Measurements from ENCODE around the gene CDAN1.
A peak's percentile ranks its signal among the peaks of the same experiment; 100 is the strongest.
"Not testable (repeated sequence)": the region's sequence is repeated elsewhere in the genome, so short reads cannot be mapped to it uniquely, and the experiment has no call there.

Gene CDAN1

DNA sequence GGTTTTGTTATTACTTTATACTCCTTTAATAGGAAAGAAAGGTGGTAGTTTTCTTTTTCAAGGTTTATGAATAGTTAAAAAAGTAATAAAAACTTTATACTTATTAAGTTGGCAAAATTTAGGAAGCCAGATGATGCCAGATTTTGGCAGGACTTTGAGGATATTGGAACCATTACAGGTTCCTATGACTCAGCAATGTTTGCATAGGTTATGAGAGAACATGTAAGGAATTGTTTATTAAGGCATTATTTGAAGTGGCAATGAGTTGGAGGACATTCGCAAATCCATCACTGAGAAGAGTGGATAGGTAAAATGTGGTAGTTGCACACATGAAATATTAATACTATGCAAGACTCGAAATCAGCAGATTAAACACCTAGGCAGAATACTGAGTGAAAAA is 29.9 kb downstream of the CDAN1 start:
- DNase-seq, result no peak

DNA sequence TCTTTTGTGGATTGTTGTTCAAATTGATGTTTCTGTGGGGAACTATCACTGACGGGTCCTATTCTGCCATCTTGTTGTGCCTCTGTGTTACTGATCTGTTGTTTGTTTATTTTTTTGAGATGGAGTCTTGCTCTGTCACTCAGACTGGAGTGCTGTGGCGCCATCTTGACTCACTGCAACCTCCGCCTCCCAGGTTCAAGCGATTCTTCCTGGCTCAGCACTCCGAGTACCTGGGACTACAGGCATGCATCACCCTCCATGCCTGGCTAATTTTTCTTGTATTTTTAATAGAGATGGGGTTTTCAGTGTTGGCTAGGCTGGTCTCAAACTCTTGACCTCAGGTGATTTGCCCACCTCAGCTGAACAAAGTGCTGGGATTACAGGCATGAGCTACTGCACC is 31.6 kb downstream of the CDAN1 start:
- no peak for DNase-seq

DNA sequence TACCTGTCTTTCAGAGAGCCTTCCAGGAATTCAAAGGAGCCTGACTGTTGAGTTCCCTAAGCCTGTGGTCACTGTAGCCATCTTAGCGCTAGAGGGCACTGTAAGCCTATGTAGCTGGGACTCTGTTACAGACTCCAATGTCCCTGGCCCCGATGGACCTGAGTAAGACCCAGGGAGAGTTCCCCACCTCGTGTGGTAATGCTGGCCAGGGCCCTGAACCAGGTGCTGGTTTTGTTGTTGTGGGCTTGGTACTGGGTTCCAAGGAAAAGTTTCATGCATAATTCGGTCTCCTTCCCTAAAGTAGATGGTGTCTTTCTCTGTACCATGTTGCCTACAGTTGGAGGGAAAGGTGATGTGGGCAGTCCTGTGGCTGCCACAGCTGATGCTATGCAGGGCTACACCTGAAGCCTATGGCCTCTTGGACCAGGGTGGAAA is 32.4 kb downstream of the CDAN1 start:
- peak; percentile 41 to 81 for DNase-seq

DNA sequence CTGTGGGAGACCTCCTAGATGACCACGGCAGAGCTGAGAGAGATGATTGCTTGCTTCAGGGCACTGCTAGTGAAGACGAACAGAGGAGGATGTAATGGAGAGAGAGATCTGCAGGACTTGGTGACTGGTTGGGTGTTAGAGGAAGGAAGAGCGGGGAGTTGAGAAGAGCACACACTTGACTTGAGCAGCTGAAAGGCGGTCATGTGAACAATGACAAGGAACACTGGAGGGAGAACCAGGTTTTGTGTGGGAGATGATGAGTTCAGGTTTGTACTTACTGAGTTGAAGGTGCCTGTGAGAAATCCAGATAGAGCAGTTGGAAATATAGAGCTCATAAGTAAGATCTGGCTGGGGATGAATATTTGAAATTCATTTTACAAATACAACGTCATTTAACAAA is 40.3 kb downstream of the CDAN1 start:
- no peak for DNase-seq

DNA sequence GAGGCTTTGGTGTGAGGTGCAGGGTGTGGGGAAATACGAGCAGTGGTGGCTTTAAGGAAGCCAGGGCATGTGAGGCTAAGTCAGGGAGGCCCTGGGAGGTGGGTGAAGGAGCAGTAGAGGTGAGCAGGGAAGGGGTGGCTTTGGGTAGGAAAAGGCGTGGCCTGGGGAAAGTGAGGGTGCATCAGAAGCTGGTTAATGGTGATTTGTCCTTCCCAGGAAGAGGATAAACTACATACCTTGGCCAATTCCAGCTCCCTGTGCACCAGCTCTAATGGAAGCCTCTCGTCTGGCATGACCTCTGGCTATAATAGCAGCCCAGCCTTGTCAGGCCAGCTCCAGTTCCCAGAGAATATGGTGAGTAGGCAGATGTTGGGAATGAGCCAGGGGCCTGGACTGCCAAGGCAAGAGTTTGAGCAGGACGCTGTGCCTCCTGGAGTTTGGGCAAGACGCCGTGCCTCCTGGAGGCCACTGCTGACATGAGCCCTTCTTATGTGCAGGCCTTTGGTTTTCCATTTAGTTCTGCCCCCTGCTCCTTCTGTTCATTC is 41.3 kb downstream of the CDAN1 start:
- DNase-seq, result no peak

DNA sequence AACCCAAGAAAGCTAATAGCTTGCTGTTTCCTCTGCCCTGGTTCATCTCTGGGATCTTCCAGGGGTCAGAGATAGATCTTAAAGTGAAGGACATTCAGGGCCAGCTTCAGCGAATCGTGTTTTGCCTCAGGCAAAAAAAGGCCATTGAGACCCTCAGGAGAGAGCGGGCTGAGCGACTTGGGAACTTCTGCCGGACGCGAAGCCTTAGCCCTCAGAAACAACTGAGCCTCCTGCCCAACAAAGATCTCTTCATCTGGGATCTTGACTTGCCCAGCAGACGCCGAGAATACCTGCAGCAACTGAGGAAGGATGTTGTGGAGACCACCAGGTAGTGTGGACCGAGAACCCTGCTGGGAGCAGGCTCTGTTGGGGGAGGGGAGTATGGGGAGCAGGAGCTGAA is 42.5 kb downstream of the CDAN1 start:
- no peak for DNase-seq

DNA sequence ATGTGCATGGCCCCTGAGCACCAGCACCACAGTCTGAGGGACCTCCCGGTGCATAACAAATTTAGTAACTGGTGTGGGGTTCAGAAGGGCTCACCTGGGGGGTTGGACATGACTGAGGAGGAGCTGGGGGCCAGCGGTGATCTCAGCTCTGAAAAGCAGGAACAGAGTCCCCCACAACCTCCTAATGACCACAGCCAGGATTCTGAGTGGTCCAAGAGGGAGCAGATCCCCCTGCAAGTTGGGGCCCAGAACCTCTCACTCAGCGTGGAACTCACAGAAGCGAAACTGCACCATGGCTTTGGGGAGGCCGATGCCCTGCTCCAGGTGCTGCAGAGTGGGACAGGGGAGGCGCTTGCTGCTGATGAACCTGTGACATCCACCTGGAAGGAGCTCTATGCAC is 43.0 kb downstream of the CDAN1 start:
- no peak for DNase-seq

DNA sequence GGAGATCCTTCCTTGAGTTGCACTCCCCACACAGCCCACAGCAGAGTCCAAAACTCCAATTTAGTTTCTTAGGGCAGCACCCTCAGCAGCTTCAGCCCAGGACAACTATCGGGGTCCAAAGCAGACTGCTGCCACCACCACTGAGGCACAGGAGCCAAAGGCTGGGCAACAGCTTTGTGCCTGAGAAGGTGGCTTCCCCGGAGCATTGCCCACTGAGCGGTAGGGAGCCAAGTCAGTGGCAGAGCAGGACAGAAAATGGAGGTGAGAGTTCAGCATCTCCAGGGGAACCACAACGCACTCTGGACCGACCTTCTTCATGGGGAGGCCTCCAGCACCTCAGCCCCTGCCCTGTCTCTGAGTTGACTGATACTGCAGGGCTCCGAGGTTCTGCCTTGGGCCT is 43.4 kb downstream of the CDAN1 start:
- no peak for DNase-seq

DNA sequence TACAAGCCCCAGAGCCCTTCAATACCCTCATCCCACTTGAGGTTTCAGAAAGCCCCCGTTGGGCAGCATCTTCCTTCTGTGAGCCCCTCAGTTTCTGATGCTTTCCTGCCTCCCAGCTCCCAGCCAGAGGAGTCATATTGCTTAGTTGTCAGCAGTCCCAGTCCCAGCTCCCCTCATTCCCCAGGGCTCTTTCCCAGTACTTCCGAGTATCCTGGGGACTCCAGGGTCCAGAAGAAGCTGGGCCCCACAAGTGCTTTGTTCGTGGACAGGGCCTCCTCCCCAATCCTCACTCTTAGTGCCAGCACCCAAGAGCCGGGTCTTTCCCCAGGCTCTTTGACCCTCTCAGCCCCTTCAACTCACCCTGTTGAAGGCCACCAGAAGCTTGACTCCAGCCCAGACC is 43.9 kb downstream of the CDAN1 start:
- no peak for DNase-seq

DNA sequence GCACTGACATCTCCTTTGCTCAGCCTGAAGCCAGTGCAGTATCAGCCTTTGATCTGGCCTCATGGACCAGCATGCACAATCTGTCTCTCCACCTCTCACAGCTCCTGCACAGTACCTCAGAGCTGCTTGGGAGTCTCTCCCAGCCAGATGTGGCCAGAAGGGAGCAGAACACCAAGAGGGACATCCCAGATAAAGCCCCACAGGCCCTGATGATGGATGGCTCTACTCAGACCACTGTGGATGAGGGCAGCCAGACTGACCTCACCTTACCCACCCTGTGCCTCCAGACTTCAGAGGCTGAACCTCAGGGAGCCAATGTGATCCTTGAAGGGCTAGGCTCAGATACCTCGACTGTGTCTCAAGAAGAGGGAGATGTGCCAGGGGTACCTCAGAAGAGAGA is 44.4 kb downstream of the CDAN1 start:
- DNase-seq, result no peak

DNA sequence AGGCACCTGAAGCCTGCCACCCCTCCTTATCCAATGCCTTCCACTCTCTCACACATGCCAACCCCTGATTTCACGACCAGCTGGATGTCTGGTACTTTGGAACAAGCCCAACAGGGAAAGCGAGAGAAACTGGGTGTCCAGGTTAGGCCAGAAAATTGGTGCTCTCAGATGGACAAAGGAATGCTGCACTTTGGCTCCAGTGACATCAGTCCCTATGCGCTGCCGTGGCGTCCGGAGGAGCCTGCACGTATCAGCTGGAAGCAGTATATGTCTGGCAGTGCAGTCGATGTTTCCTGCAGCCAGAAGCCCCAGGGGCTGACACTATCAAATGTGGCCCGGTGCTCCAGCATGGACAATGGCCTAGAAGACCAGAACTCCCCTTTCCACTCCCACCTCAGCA is 45.2 kb downstream of the CDAN1 start:
- no peak for DNase-seq

DNA sequence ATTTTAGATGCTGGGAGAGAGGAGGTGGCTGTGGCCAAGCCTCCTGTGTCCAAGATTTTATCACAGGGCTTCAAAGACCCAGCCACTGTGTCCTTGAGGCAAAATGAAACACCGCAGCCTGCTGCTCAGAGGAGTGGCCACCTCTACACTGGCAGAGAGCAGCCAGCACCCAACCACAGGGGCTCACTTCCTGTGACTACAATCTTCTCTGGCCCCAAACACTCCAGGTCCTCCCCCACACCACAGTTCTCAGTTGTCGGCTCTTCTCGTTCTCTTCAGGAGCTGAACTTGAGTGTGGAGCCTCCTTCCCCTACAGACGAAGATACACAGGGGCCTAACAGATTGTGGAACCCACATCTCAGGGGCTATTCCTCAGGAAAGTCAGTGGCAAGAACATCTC is 45.6 kb downstream of the CDAN1 start:
- DNase-seq, result no peak

DNA sequence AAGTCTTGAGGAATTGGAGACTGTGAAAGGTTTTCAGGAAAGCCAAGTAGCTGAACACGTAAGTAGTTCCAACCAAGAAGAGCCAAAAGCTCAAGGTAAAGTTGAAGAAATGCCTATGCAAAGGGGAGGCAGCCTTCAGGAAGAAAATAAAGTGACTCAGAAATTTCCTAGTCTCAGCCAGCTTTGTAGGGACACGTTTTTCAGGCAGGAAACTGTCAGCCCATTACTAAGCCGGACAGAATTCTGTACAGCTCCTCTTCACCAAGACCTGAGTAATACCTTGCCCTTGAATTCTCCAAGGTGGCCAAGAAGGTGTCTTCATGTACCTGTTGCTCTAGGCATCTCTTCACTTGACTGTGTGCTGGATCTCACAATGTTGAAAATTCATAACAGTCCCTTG is 48.6 kb downstream of the CDAN1 start:
- DNase-seq, result no peak

DNA sequence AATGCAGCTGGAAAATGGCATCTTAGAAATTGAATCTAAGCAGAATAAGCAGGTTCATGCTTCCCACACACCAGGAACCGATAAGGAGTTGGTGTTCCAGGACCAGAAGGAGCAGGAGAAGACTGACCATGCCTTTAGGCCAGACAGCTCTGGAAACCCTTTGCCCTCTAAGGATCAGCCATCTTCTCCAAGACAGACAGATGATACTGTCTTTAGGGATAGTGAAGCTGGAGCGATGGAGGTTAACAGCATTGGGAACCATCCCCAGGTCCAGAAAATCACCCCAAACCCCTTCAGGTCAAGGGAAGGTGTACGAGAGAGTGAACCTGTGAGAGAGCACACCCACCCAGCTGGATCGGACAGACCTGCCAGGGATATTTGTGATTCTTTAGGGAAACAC is 49.2 kb downstream of the CDAN1 start:
- no peak for DNase-seq

DNA sequence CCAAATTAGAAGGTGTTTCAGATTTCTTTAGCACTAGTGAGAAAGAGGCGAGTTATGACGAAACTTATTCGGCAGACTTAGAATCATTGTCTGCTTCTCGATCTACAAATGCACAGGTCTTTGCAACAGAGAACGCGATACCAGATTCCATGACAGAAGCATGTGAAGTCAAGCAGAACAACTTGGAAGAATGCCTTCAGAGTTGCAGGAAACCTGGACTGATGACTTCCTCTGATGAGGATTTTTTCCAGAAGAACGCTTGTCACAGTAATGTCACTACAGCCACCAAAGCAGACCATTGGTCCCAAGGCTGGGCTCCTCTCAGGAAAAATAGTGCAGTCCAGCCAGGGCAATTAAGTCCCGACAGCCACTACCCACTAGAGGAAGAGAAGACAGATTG is 50.6 kb downstream of the CDAN1 start:
- DNase-seq, result no peak

DNA sequence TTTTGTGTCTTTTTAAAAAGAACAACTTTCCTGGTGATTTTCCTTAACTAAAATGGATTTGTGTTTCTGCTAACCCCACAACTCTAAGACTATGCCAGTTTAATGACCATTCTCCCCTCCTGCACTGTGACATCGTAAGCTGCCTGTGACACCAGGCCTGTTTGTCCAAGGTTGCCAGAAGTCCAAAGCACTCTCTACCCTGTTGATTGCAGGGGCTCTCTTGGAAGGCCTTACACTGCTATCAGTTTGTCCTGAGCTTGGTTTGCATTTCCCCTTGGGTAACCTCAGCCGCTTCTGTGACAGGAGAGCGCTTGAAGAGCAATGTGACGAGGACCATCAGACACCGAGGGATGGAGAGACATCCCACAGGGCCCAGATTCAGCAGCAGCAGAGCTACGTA is 55.8 kb downstream of the CDAN1 start:
- DNase-seq, result no peak

DNA sequence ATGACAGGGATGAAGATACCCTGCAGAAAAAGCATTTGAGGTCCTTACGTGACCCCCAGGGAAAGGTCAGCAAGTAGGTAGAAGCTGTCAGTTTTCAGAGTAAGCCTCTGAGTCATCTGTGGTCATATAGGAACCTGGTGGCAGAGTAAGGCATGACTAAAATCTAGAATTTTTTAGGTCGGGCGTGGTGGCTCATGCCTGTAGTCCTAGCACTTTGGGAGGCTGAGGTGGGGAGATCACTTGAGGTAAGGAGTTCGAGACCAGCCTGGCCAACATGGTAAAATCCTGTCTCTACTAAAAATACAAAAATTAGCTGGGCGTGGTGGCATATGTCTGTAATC is 56.8 kb downstream of the CDAN1 start:
- DNase-seq, result not testable (repeated sequence)

DNA sequence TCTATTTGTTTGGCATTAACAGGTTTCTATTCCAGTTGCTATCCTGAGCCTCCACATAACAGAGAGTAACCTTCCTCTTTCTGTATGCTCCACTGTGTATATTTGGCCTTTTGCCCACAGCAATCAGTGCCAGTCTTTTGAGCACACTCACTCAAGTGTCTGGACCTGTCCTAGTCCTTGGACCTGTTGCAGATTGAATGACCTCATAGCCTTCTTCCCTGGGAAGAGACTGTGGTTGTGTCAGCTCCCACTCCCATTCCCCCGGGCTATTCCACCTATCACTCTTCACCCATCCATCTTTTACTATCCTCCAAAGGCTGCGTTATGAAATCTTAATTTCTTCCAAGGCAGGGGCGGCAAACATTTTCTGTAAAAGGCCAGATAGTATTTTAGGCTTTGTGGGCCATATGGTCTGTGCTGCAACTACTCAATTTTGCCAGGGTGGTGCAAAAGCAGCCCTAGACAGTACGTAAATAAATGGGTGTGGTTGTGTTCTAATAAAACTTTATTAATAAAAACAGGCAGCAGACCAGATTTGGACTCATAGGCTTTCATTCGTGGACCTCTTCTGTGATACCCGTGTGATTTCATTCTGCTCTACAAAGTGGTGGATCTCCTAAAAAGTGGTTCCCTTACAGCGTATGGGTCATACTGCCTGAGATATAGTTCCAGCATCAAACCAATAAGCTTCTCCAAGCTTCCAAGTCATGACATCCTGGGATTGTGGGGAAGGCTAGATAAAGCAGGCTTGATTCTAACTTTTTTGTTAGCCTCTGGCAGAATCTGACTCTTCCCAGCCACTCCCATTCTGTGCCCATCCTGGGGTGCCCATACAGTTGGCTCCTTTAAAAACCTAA is 57.4 kb downstream of the CDAN1 start:
- DNase-seq, result no peak

DNA sequence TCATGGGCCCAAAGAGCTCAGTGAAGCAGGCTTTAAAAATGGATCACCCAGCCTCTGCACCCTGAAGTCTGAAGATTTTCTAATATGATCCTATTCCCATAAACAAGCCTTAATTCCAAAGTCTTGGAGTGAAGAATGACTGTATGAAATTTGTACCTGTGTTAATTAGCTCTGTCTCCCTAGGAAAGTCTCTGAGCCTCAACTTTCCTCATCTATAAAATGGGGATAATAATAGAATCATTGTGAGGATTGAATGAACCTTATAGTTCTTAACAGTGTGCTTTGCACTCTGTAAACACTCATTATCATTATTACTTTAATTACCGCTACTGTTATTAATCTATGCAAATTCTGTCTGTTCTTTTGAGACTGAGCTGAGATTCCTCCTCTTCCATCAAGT is 61.9 kb downstream of the CDAN1 start:
- DNase-seq, result no peak

DNA sequence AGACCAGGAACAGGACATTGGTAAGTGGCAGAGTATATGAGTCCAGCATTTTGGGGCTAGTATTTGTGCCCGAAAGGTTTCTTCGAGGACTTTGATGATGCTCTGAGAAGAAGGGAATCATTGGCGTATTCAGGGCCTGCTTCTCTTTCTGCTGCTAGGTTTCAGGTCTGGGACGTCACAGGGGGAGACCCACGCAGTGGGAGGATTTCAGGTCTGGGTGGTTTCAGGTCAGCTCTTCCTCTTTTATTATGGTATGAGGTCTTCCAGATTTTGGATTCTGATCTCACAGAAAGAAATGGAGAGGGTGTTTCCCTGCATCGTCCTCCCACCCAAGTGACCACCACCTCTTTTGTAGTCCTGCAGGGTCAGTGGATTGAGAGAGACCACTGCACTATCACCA is 62.5 kb downstream of the CDAN1 start:
- DNase-seq, result no peak
